KMS-11 (cell line): ENCODE measurements around the gene CEP131.

ENCODE experiments used
- H2AFZ ChIP-seq: fragments of 200-600 bp; sonication (generic); 2 replicates; pipeline ENCODE4 v1.6.1; 2016; ENCODE audit warnings: antibody characterized with exemption, mixed run types, low read depth
- H3K27ac ChIP-seq: fragments of 200-600 bp; sonication (generic); 2 replicates; pipeline ENCODE4 v1.6.1; 2016; ENCODE audit warnings: mild to moderate bottlenecking, mixed run types
- H3K27me3 ChIP-seq: fragments of 200-600 bp; sonication (generic); 2 replicates; pipeline ENCODE4 v1.6.1; 2017; ENCODE audit warnings: mild to moderate bottlenecking, low read depth, mixed run types, moderate library complexity; ENCODE audit not compliant: insufficient read depth
- H3K36me3 ChIP-seq: fragments of 200-600 bp; sonication (generic); 2 replicates; pipeline ENCODE4 v1.6.1; 2017; ENCODE audit warnings: mild to moderate bottlenecking, mixed run types; ENCODE audit not compliant: insufficient read depth
- H3K4me1 ChIP-seq: fragments of 200-600 bp; sonication (generic); 2 replicates; pipeline ENCODE4 v1.6.1; 2016; ENCODE audit warnings: mild to moderate bottlenecking, low read depth, mixed run types; ENCODE audit not compliant: poor library complexity, severe bottlenecking
- H3K4me2 ChIP-seq: fragments of 200-600 bp; sonication (generic); 2 replicates; pipeline ENCODE4 v1.7.0; 2016; ENCODE audit warnings: mild to moderate bottlenecking, mixed run types
- H3K4me3 ChIP-seq: fragments of 200-600 bp; sonication (generic); IDR thresholded peaks from 2 replicates; pipeline ENCODE4 v1.6.1; 2017; ENCODE audit warnings: low read depth, low read length, mixed read lengths; ENCODE audit not compliant: insufficient read depth
- H3K79me2 ChIP-seq: fragments of 200-600 bp; sonication (generic); 2 replicates; pipeline ENCODE4 v1.6.1; 2016; ENCODE audit warnings: low read depth, mixed run types; ENCODE audit not compliant: insufficient read depth
- H3K9ac ChIP-seq: fragments of 200-600 bp; sonication (generic); 2 replicates; pipeline ENCODE4 v1.6.1; 2016; ENCODE audit warnings: mild to moderate bottlenecking, mixed run types
- H4K20me1 ChIP-seq: fragments of 200-600 bp; sonication (generic); 2 replicates; pipeline ENCODE4 v1.6.1; 2016; ENCODE audit warnings: mild to moderate bottlenecking, mixed run types; ENCODE audit not compliant: insufficient read depth
- TF ChIP-seq, protein P1 (sequence below): fragments of 200-600 bp; sonication (generic); conservative IDR thresholded peaks from 2 replicates; pipeline ENCODE4 v1.6.1; 2017; ENCODE audit warnings: low read depth, mild to moderate bottlenecking, antibody characterized with exemption, low read length, moderate library complexity, mixed read lengths

CEP131 gene

DNA sequence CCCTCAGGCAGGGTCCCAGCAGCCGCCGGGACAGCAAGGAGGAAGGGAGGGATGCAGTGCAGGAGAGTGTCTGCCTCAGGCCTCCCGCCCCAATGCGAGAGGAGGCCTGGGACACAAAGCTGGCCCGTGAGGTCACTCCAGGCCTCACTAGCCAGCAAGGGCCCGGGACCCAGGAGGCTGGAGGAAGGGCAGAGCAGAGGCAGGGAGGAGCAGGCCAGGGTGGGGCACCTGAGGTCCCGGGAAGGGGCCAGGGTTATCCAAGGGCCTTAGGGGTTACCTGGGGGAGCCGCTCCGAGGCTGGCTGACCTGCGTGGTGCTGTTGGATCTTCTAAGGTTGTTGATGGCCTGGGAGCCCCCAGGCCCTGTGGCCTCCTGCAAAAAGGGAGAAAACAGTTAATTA is 14.1 kb downstream of the CEP131 start:
- TF ChIP-seq, protein P1, sequence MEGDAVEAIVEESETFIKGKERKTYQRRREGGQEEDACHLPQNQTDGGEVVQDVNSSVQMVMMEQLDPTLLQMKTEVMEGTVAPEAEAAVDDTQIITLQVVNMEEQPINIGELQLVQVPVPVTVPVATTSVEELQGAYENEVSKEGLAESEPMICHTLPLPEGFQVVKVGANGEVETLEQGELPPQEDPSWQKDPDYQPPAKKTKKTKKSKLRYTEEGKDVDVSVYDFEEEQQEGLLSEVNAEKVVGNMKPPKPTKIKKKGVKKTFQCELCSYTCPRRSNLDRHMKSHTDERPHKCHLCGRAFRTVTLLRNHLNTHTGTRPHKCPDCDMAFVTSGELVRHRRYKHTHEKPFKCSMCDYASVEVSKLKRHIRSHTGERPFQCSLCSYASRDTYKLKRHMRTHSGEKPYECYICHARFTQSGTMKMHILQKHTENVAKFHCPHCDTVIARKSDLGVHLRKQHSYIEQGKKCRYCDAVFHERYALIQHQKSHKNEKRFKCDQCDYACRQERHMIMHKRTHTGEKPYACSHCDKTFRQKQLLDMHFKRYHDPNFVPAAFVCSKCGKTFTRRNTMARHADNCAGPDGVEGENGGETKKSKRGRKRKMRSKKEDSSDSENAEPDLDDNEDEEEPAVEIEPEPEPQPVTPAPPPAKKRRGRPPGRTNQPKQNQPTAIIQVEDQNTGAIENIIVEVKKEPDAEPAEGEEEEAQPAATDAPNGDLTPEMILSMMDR = no peak
- H3K9ac ChIP-seq = no peak overlapping the region
- H3K4me1 ChIP-seq = no peaks in the 10 kb centered on the region
- no peaks in the 10 kb centered on the region for H3K27me3 ChIP-seq
- H3K4me2 ChIP-seq = no peak overlapping the region
- H3K79me2 ChIP-seq = no peaks in the 10 kb centered on the region
- H2AFZ ChIP-seq = no peak overlapping the region
- no peak overlapping the region for H3K4me3 ChIP-seq
- H3K27ac ChIP-seq = no peak overlapping the region
- no peaks in the 10 kb centered on the region for H3K36me3 ChIP-seq
- no peaks in the 10 kb centered on the region for H4K20me1 ChIP-seq

DNA sequence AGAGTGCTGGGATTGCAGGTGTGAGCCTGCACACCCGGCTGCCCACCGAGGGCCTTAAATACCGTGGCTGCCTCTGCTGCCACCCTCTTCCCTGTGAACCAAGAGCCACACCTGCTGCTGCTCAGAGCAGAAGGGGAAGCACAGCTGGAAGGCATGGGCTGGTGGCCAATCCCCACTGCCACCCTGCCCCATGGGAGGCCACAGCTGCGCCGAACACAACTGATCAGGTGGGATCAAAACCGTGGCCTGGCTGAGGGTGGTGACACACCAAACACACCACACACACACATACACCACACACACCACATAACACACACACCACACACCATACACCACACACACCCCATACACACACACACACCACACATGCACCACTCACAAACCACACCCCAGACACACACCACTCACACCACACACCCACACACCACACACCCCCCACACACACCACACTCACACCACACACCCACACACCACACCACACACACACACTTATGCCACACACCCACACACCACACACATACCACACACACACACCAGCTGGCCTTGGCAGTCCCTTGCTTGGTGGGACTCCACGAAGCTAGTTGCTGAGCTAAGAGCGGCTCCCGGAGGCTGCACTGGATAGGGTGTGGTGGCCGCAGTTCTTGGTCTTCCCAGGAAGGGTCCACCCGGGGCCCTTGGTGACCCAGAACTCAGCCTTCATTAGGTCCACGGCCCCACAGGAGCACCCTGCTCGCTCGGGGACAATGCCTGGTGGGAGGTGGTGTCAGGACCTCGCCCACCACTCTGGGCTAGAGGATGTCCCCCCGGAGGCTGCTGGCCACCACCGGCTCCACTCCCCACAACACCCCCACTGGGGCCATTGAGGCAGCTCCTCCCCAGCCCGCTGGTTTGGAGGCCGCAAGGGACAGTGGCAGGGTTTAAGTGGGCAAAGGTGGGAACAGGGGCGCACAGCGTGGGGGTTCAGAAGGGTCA is 14.9 kb downstream of the CEP131 start:
- no peak overlapping the region for H3K27ac ChIP-seq
- TF ChIP-seq, protein P1 = no peak
- H4K20me1 ChIP-seq = no peaks in the 10 kb centered on the region
- no peak overlapping the region for H3K9ac ChIP-seq
- H2AFZ ChIP-seq = no peak overlapping the region
- H3K36me3 ChIP-seq = no peaks in the 10 kb centered on the region
- H3K27me3 ChIP-seq = no peaks in the 10 kb centered on the region
- H3K79me2 ChIP-seq = no peaks in the 10 kb centered on the region
- H3K4me3 ChIP-seq = no peak overlapping the region
- H3K4me2 ChIP-seq = no peak overlapping the region
- no peaks in the 10 kb centered on the region for H3K4me1 ChIP-seq

DNA sequence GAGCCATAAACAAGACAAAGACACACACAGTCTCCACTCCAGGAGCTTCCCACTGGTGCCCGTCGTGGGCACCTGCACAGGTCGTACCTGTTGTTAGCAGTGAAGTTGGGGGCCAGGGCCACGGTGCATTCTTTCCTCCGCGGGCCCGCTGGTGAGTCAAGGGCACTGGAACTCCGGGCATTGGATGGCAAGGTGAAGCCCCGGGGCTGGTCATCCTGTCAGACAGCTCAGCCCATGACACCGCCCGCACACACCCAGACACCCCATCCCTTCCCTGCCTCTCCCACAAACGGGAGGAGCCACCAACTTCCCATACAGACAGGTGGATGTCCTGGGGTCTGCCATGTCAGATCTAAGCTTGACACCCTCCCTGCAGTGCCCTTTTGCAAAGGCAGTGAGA is 16.1 kb downstream of the CEP131 start:
- Histone ChIP-seq H3K4me1 (no peaks in the 10 kb centered on the region), H2AFZ (no peak overlapping the region), H3K4me3 (no peak overlapping the region), H3K27ac (no peak overlapping the region), H3K4me2 (no peak overlapping the region), H3K27me3 (no peaks in the 10 kb centered on the region), H3K79me2 (no peaks in the 10 kb centered on the region), H4K20me1 (no peaks in the 10 kb centered on the region), H3K9ac (no peak overlapping the region), H3K36me3 (no peaks in the 10 kb centered on the region)
- TF ChIP-seq, protein P1 = no peak

DNA sequence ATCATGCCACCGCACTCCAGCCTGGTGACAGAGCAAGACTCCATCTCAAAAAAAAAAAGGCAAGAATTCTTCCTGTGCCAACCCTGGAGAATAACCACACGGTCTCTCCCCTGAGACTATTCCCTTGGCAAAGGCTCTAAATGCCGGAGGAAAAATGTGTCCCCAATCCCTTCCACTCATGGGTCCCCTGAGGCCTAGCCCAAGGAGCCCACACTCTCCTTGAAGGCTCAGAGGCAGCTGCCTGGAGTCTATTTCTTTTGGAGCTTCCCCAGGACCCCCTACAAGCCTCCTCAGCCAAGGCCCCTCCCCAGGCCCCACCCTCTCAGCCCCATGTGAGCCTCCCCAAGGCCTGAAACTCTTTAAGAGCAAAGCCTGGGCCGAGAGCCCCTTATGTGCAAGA is 16.6 kb downstream of the CEP131 start:
- H3K4me2 ChIP-seq = no peak overlapping the region
- H3K4me3 ChIP-seq = no peak overlapping the region
- H4K20me1 ChIP-seq = no peaks in the 10 kb centered on the region
- no peaks in the 10 kb centered on the region for H3K27me3 ChIP-seq
- no peak overlapping the region for H2AFZ ChIP-seq
- TF ChIP-seq, protein P1 = no peak
- no peaks in the 10 kb centered on the region for H3K79me2 ChIP-seq
- H3K36me3 ChIP-seq = no peaks in the 10 kb centered on the region
- no peak overlapping the region for H3K27ac ChIP-seq
- no peaks in the 10 kb centered on the region for H3K4me1 ChIP-seq
- H3K9ac ChIP-seq = no peak overlapping the region
